Peyer's patch (tissue), 4 donors: ENCODE measurements around the gene SBF2. TPM values are rescaled to one million over a fixed set of nuclear protein-coding genes. Genes with fewer than 3 reads are reported as not detected.

ENCODE experiments used
- DNase-seq, 3 donors: peaks; one replicate each; pipeline ENCODE4 v3.0.0-alpha.2; 2017 to 2019
- H3K27ac ChIP-seq, 4 donors: fragments of 200-600 bp; sonication (generic); one replicate each; pipeline ENCODE4 v1.5.1; 2016 to 2019
- H3K27me3 ChIP-seq, 2 donors: fragments of 200-600 bp; sonication (generic); one replicate each; pipeline ENCODE4 v1.5.1; 2019
- H3K36me3 ChIP-seq, 3 donors: fragments of 200-600 bp; sonication (generic); one replicate each; pipeline ENCODE4 v1.5.1; 2016 to 2019
- H3K4me1 ChIP-seq, 4 donors: fragments of 200-600 bp; sonication (generic); one replicate each; pipeline ENCODE4 v1.5.1; 2016 to 2019
- H3K4me3 ChIP-seq, 4 donors: fragments of 200-600 bp; sonication (generic); 1 replicate in 3 of 4; 2 replicates in 1 of 4; pipeline ENCODE4 v1.5.1; 2016 to 2019; ENCODE audit warnings: mild to moderate bottlenecking in 1 of 4
- H3K9me3 ChIP-seq, 4 donors: fragments of 200-600 bp; sonication (generic); one replicate each; pipeline ENCODE4 v1.5.1; 2016 to 2019; ENCODE audit warnings: mild to moderate bottlenecking in 1 of 4
- POLR2A ChIP-seq, 2 donors: fragments of 450-650 bp; IDR thresholded peaks; one replicate each; pipeline ENCODE4 v1.5.1; 2017; ENCODE audit warnings: antibody characterized with exemption in 2 of 2, mild to moderate bottlenecking in 2 of 2, moderate library complexity in 2 of 2
- total RNA-seq, 4 donors: library from RNA; depleted of rRNA; stranded (reverse); fragments of >200 nt; gene quantifications; one replicate each; pipeline ENCODE4 v1.1.0, GENCODE V29; 2016
- TF ChIP-seq, protein P1 (sequence below), 6 experiments: fragments of 450-650 bp in 4 of 6; fragments of 200-600 bp in 2 of 6; sonication (generic) in 1 of 6; IDR thresholded peaks; one replicate each; pipeline ENCODE4 v1.5.1; 2017 to 2019; ENCODE audit warnings: antibody characterized with exemption in 6 of 6, mild to moderate bottlenecking in 3 of 6, moderate library complexity in 1 of 6

The SBF2 gene
- total RNA-seq, 4 donors from 2014 or later: 52.7 to 70.1 (median 56.7) TPM

GRCh38 chr11:10287140-10287539 lies 6.9 kb downstream of the SBF2 start:
- H3K4me1 ChIP-seq: peaks cover 0 to 13% (median 0%) of the 10 kb centered on the region in 4 donors
- H3K4me3 ChIP-seq: no peak overlapping the region
- TF ChIP-seq, protein P1, sequence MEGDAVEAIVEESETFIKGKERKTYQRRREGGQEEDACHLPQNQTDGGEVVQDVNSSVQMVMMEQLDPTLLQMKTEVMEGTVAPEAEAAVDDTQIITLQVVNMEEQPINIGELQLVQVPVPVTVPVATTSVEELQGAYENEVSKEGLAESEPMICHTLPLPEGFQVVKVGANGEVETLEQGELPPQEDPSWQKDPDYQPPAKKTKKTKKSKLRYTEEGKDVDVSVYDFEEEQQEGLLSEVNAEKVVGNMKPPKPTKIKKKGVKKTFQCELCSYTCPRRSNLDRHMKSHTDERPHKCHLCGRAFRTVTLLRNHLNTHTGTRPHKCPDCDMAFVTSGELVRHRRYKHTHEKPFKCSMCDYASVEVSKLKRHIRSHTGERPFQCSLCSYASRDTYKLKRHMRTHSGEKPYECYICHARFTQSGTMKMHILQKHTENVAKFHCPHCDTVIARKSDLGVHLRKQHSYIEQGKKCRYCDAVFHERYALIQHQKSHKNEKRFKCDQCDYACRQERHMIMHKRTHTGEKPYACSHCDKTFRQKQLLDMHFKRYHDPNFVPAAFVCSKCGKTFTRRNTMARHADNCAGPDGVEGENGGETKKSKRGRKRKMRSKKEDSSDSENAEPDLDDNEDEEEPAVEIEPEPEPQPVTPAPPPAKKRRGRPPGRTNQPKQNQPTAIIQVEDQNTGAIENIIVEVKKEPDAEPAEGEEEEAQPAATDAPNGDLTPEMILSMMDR (IDR thresholded peaks at IDR 0.05): no peak
- DNase-seq: no peak
- H3K27ac ChIP-seq: no peak overlapping the region
- no peaks in the 10 kb centered on the region for H3K36me3 ChIP-seq
- no peaks in the 10 kb centered on the region for H3K27me3 ChIP-seq
- H3K9me3 ChIP-seq: no peaks in the 10 kb centered on the region

DNA sequence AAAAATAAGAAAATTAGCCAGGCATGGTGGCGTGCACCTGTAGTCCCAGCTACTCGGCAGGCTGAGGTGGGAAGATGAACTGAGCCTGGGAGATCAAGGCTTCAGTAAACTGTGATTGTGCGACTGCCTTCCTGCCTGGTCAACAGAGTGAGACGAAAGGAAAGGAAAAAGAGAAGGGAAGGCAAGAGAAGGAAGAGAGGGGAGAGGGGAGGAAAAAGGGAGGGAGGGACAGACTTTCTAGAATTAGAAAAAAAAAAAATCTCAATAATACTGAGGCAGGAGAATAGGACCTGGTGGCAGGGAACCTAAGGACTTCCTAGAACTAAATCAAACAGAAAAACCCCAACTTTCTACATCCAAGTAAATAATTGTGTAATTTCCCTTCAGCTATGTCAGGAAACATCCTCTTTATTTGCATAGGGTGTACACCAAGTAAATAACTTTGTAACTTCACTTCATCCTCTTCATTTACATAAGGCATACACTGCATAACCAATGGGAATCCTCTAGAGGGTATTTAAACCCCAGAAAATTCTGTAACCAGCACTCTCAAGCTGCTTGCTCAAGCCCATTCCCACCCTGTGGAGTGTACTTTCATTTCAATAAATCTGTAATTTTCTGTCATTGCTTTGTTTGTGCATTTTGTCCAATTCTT lies 8.7 kb downstream of the SBF2 start:
- DNase-seq: no peak
- Histone ChIP-seq H3K4me3 (no peak overlapping the region), H3K36me3 (no peaks in the 10 kb centered on the region), H3K27me3 (no peaks in the 10 kb centered on the region), H3K27ac (no peak overlapping the region), H3K4me1 (peaks cover 0 to 3% (median 0%) of the 10 kb centered on the region in 4 donors), H3K9me3 (no peaks in the 10 kb centered on the region)
- TF ChIP-seq, protein P1 (IDR thresholded peaks at IDR 0.05): no peak
- TF ChIP-seq POLR2A (IDR thresholded peaks at IDR 0.05): no peak

- Histone ChIP-seq H3K9me3 (no peaks in the 10 kb centered on the region), H3K27me3 (no peaks in the 10 kb centered on the region)
Observed at GRCh38 chr11:10283991-10284390, 10.0 kb downstream of the SBF2 start.

DNA sequence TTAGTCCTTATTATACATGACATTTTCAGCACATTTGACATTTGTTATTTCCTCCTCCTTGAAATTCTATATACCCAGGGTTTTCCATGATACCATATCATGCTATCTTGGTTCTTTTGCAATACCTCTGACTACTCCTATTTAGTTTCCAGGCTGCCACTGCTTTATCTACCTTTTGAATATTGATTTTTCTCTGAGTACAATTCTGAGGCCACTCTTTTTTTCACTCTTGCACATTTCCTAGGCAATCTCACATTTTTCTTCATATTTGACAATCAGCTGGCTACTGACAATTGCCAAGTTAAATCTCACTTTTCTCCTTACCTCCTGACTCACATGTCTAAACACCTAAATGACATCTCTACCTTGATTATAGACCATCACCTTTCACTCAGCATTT lies 11.9 kb downstream of the SBF2 start:
- no peaks in the 10 kb centered on the region for H3K36me3 ChIP-seq
- no peaks in the 10 kb centered on the region for H3K27me3 ChIP-seq
- DNase-seq: no peak
- no peak overlapping the region for H3K27ac ChIP-seq
- H3K4me3 ChIP-seq: no peak overlapping the region
- H3K4me1 ChIP-seq: no peaks in the 10 kb centered on the region
- no peak for TF ChIP-seq POLR2A (IDR thresholded peaks at IDR 0.05)
- no peaks in the 10 kb centered on the region for H3K9me3 ChIP-seq

More at GRCh38 chr11:10283991-10284390, 10.0 kb downstream of the SBF2 start:
- no peaks in the 10 kb centered on the region for H3K36me3 ChIP-seq
- no peaks in the 10 kb centered on the region for H3K4me1 ChIP-seq
- no peak for DNase-seq
- H3K4me3 ChIP-seq: no peak overlapping the region
- TF ChIP-seq POLR2A (IDR thresholded peaks at IDR 0.05): no peak
- TF ChIP-seq, protein P1 (IDR thresholded peaks at IDR 0.05): no peak
- H3K27ac ChIP-seq: no peak overlapping the region

DNA sequence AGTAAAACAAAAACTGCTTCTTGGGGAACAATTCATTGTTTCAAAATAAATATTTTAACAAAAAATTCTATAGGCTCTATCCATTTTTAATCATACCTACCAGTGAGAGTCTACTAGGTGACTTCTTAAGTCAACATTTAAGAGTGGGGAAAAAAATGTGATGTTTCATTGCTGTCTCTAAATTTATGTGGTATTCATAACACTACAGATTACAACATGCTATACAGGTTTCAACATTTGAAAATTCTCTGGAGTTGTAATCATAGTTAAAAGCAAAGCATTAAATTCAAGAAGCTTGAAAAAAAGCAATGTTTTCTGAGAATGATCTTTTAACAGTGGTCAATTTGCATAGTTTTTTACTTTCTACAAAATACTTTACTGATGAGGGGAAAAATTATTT lies 18.3 kb downstream of the SBF2 start:
- no peaks in the 10 kb centered on the region for H3K4me1 ChIP-seq
- no peak overlapping the region for H3K27ac ChIP-seq
- no peak overlapping the region for H3K4me3 ChIP-seq
- H3K27me3 ChIP-seq: no peaks in the 10 kb centered on the region
- DNase-seq: no peak
- H3K9me3 ChIP-seq: no peaks in the 10 kb centered on the region
- no peak for TF ChIP-seq POLR2A (IDR thresholded peaks at IDR 0.05)
- TF ChIP-seq, protein P1 (IDR thresholded peaks at IDR 0.05): no peak
- H3K36me3 ChIP-seq: no peaks in the 10 kb centered on the region

GRCh38 chr11:10274726-10275125 lies 19.3 kb downstream of the SBF2 start:
- TF ChIP-seq, protein P1 (IDR thresholded peaks at IDR 0.05): no peak
- TF ChIP-seq POLR2A (IDR thresholded peaks at IDR 0.05): no peak
- Histone ChIP-seq H3K36me3 (no peaks in the 10 kb centered on the region), H3K4me3 (no peak overlapping the region), H3K27me3 (no peaks in the 10 kb centered on the region), H3K9me3 (no peaks in the 10 kb centered on the region), H3K4me1 (no peaks in the 10 kb centered on the region), H3K27ac (no peak overlapping the region)
- no peak for DNase-seq
